ENCODE results near the gene PLEKHA7.

Gene PLEKHA7

DNA sequence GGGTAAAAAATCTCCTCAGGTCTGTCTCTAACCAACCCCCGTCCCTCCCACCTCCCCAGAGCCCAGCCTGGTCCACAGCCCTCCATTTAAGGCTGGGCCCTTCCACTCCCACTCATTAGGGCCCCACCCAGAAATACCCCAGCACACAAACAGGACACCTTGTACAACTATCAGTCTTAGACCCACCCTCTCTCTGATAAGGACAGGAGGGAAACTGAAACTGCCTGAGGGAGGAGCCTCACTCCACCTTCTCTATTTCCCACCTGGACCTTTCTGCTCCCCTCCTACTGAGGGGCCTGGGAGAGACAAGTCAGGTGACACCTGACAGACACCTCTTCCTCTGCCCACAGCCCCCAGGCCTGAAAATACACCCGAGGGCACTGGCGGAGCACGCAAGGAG lies 90.2 kb downstream of the PLEKHA7 start:
- no peak for TF ChIP-seq ARNTL (CRISPR knock-in tag; IDR thresholded peaks at IDR 0.05; ENCODE audit: borderline replicate concordance, low read depth)
- no peak for TF ChIP-seq GLIS3 (CRISPR knock-in tag; IDR thresholded peaks at IDR 0.05)
- TF ChIP-seq OSR1 (CRISPR knock-in tag; IDR thresholded peaks at IDR 0.05): no peak
- no peak for TF ChIP-seq ZNF565 (CRISPR knock-in tag; conservative IDR thresholded peaks at IDR 0.05; ENCODE audit: low read depth)
- no peak for TF ChIP-seq ISL1 (CRISPR knock-in tag; IDR thresholded peaks at IDR 0.05)
- TF ChIP-seq SNAI2 (CRISPR knock-in tag; IDR thresholded peaks at IDR 0.05): no peak
- no peak for TF ChIP-seq PPARA (CRISPR knock-in tag; IDR thresholded peaks at IDR 0.05; ENCODE audit: borderline replicate concordance)
- TF ChIP-seq ZNF8 (CRISPR knock-in tag; IDR thresholded peaks at IDR 0.05): no peak
- TF ChIP-seq, protein P1, sequence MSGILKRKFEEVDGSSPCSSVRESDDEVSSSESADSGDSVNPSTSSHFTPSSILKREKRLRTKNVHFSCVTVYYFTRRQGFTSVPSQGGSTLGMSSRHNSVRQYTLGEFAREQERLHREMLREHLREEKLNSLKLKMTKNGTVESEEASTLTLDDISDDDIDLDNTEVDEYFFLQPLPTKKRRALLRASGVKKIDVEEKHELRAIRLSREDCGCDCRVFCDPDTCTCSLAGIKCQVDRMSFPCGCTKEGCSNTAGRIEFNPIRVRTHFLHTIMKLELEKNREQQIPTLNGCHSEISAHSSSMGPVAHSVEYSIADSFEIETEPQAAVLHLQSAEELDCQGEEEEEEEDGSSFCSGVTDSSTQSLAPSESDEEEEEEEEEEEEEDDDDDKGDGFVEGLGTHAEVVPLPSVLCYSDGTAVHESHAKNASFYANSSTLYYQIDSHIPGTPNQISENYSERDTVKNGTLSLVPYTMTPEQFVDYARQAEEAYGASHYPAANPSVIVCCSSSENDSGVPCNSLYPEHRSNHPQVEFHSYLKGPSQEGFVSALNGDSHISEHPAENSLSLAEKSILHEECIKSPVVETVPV (CRISPR knock-in tag; IDR thresholded peaks at IDR 0.05): no peak
- no peak for TF ChIP-seq CSDC2 (CRISPR knock-in tag; IDR thresholded peaks at IDR 0.05)
- no peak for TF ChIP-seq ZC3H10 (CRISPR knock-in tag; IDR thresholded peaks at IDR 0.05)
- no peak for TF ChIP-seq ZFP30 (CRISPR knock-in tag; IDR thresholded peaks at IDR 0.05)
- TF ChIP-seq, protein P2, sequence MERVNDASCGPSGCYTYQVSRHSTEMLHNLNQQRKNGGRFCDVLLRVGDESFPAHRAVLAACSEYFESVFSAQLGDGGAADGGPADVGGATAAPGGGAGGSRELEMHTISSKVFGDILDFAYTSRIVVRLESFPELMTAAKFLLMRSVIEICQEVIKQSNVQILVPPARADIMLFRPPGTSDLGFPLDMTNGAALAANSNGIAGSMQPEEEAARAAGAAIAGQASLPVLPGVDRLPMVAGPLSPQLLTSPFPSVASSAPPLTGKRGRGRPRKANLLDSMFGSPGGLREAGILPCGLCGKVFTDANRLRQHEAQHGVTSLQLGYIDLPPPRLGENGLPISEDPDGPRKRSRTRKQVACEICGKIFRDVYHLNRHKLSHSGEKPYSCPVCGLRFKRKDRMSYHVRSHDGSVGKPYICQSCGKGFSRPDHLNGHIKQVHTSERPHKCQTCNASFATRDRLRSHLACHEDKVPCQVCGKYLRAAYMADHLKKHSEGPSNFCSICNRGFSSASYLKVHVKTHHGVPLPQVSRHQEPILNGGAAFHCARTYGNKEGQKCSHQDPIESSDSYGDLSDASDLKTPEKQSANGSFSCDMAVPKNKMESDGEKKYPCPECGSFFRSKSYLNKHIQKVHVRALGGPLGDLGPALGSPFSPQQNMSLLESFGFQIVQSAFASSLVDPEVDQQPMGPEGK (CRISPR knock-in tag; IDR thresholded peaks at IDR 0.05; ENCODE audit: borderline replicate concordance): no peak
- TF ChIP-seq TCF4 (CRISPR knock-in tag; IDR thresholded peaks at IDR 0.05; ENCODE audit: borderline replicate concordance): no peak
- TF ChIP-seq TOX (CRISPR knock-in tag; IDR thresholded peaks at IDR 0.05; ENCODE audit: borderline replicate concordance): no peak
- TF ChIP-seq, protein P3, sequence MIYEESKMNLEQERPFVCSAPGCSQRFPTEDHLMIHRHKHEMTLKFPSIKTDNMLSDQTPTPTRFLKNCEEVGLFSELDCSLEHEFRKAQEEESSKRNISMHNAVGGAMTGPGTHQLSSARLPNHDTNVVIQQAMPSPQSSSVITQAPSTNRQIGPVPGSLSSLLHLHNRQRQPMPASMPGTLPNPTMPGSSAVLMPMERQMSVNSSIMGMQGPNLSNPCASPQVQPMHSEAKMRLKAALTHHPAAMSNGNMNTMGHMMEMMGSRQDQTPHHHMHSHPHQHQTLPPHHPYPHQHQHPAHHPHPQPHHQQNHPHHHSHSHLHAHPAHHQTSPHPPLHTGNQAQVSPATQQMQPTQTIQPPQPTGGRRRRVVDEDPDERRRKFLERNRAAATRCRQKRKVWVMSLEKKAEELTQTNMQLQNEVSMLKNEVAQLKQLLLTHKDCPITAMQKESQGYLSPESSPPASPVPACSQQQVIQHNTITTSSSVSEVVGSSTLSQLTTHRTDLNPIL (CRISPR knock-in tag; IDR thresholded peaks at IDR 0.05; ENCODE audit: low read depth): no peak
- no peak for TF ChIP-seq RARB (CRISPR knock-in tag; IDR thresholded peaks at IDR 0.05)
- ATAC-seq: no peak

DNA sequence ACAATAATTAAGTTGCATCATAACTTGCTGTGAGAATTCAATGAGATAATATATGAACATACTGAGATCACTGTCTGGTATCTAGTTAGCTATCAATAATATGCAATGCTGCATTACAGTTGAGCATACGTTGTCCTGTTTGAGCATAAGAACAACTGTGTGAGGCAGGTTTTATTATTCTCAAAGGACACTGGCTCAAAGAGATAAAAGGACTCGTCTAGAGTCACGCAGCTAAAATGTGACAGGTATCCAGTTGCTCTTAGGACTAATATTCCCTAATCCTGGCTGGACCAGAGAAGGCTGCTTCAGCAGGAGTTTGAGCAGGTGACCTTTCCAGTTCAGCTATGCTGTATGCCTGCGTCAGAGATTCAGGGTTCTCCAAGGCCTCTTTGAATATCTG lies 92.5 kb downstream of the PLEKHA7 start:
- ATAC-seq: no peak
- TF ChIP-seq ARNTL (CRISPR knock-in tag; IDR thresholded peaks at IDR 0.05; ENCODE audit: borderline replicate concordance, low read depth) (no peak), TCF4 (CRISPR knock-in tag; IDR thresholded peaks at IDR 0.05; ENCODE audit: borderline replicate concordance) (no peak)
- TF ChIP-seq, protein P2 (CRISPR knock-in tag; IDR thresholded peaks at IDR 0.05; ENCODE audit: borderline replicate concordance): no peak
- TF ChIP-seq, protein P4, sequence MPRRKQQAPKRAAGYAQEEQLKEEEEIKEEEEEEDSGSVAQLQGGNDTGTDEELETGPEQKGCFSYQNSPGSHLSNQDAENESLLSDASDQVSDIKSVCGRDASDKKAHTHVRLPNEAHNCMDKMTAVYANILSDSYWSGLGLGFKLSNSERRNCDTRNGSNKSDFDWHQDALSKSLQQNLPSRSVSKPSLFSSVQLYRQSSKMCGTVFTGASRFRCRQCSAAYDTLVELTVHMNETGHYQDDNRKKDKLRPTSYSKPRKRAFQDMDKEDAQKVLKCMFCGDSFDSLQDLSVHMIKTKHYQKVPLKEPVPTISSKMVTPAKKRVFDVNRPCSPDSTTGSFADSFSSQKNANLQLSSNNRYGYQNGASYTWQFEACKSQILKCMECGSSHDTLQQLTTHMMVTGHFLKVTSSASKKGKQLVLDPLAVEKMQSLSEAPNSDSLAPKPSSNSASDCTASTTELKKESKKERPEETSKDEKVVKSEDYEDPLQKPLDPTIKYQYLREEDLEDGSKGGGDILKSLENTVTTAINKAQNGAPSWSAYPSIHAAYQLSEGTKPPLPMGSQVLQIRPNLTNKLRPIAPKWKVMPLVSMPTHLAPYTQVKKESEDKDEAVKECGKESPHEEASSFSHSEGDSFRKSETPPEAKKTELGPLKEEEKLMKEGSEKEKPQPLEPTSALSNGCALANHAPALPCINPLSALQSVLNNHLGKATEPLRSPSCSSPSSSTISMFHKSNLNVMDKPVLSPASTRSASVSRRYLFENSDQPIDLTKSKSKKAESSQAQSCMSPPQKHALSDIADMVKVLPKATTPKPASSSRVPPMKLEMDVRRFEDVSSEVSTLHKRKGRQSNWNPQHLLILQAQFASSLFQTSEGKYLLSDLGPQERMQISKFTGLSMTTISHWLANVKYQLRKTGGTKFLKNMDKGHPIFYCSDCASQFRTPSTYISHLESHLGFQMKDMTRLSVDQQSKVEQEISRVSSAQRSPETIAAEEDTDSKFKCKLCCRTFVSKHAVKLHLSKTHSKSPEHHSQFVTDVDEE (CRISPR knock-in tag; IDR thresholded peaks at IDR 0.05): no peak

DNA sequence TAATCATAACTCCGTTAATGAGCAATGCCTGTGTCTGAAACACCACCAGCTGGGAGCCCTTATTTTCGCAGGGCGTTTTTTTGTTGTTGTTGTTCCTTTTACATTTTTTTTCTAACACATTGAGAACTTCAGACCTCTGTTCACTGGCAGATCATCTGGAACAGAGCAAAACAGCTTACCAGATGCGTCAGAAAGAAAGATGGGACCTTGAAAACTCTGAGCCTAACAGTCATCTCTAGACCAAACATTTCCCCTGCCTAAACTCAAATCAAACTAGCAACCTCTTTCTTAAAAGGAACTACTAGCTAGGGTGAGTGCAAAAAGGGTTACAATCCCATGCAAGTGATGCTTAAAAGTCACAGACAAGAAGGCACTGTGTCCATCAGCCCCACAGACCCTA lies 93.2 kb downstream of the PLEKHA7 start:
- TF ChIP-seq ZFP3 (CRISPR knock-in tag; IDR thresholded peaks at IDR 0.05): no peak
- no peak for TF ChIP-seq ZC3H10 (CRISPR knock-in tag; IDR thresholded peaks at IDR 0.05)
- TF ChIP-seq, protein P3 (CRISPR knock-in tag; IDR thresholded peaks at IDR 0.05; ENCODE audit: low read depth): no peak
- TF ChIP-seq RARB (CRISPR knock-in tag; IDR thresholded peaks at IDR 0.05): no peak
- TF ChIP-seq TCF4 (CRISPR knock-in tag; IDR thresholded peaks at IDR 0.05; ENCODE audit: borderline replicate concordance): no peak
- no peak for TF ChIP-seq OSR1 (CRISPR knock-in tag; IDR thresholded peaks at IDR 0.05)
- no peak for TF ChIP-seq ISL1 (CRISPR knock-in tag; IDR thresholded peaks at IDR 0.05)
- TF ChIP-seq ARNTL (CRISPR knock-in tag; IDR thresholded peaks at IDR 0.05; ENCODE audit: borderline replicate concordance, low read depth): no peak
- TF ChIP-seq ZNF565 (CRISPR knock-in tag; conservative IDR thresholded peaks at IDR 0.05; ENCODE audit: low read depth): no peak
- TF ChIP-seq, protein P2 (CRISPR knock-in tag; IDR thresholded peaks at IDR 0.05; ENCODE audit: borderline replicate concordance): no peak
- no peak for ATAC-seq

All from SK-N-SH treated with all-trans-retinoic acid at 6 μM for 48 hours (cell line).